GM12872 (cell line): ENCODE measurements around the gene ZNRF3.

Source experiments
- CTCF ChIP-seq: IDR thresholded peaks from 3 replicates; pipeline ENCODE4 v1.5.1; 2011; ENCODE audit warnings: low read depth, mild to moderate bottlenecking, low read length, moderate library complexity; ENCODE audit not compliant: insufficient read depth

The ZNRF3 gene

GRCh38 chr22:28887725-28888459 lies 4.5 kb downstream of the ZNRF3 start:
- no peak for TF ChIP-seq CTCF

DNA sequence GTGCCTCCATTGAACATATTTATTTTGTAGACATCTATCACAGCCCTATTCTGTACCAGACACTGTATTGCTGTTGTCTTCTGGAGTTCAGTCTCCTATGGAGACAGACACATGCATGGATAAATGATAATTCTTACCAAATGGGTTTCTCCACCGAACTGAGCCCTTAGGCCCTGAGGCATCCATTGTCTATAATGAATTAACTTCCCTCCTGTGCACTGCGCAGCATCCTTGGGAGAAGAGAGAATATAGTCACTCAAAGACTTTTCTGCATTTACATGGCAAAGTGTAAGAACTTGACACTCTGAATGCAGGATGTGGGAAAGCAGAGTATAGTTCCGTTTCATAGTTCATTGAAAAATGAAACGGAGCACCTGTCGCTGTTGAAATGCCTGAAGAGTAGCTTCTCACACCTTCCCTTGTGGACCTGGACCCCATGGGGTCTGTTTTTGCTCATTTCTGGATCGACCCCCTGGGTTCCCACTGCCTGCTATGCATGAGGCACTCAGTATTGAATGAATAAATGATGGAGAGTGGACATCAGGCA lies 6.2 kb downstream of the ZNRF3 start:
- TF ChIP-seq CTCF, result no peak

GRCh38 chr22:28891156-28891733 lies 7.9 kb downstream of the ZNRF3 start:
- no peak for TF ChIP-seq CTCF

GRCh38 chr22:28892175-28892731 lies 8.9 kb downstream of the ZNRF3 start:
- no peak for TF ChIP-seq CTCF

GRCh38 chr22:28893810-28894209 lies 10.4 kb downstream of the ZNRF3 start:
- TF ChIP-seq CTCF, result no peak

DNA sequence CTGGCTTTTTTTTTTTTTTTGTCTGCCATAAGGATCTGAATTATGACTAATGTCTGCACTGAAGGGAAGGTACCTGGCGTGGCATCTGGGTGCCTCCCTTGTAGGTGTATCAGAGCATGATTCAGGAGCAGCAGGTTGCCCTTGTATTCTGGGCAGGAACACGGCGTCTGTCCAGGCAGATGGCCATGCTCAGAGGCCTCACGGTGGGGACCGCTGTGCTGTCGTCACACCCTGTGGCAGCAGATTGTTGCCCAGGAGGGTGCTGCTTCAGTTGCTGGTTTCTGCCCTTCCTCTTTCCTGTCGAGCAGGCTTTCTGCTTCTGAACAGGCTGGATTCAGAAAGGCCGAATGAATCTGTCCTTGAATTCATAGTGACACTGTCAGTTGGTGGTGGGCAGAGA lies 11.0 kb downstream of the ZNRF3 start:
- TF ChIP-seq CTCF, result no peak

- no peak for TF ChIP-seq CTCF
Measured at GRCh38 chr22:28894807-28895206, 11.4 kb downstream of the ZNRF3 start.
